Measurements from ENCODE around the gene ATP9A.

GRCh38 chr20:51800872-51801121 is 32.6 kb upstream of the ATP9A start:
- TF ChIP-seq POLR2AphosphoS5 (IDR thresholded peaks at IDR 0.05; ENCODE audit: borderline replicate concordance, low read depth, low read length) (no peak), EZH2 (IDR thresholded peaks at IDR 0.05) (no peak), FOXP2 (optimal IDR thresholded peaks at IDR 0.05; ENCODE audit: control extremely low read depth, extremely low read length, insufficient read depth) (no peak)

Measured in SK-N-MC (cell line).